PC-3 (cell line): ENCODE measurements around the gene ANKRD11. TPM values are rescaled to one million over a fixed set of nuclear protein-coding genes. Genes with fewer than 3 reads are reported as not detected.
"Not testable (repeated sequence)": the region's sequence is repeated elsewhere in the genome, so short reads cannot be mapped to it uniquely, and the experiment has no call there.

Experiments
- ATAC-seq: fragments of 200-7000 bp; cut with Tn5 transposase; 2 replicates; pipeline ENCODE4 v1.9.1; 2020; ENCODE audit warnings: mild to moderate bottlenecking, moderate library complexity
- BruUV-seq: library from RNA; stranded (reverse); fragments of 400-500 nt; replicated peaks from 2 replicates; lab custom pipeline; 2021; lab: Mats Ljungman, UMichigan
- CTCF ChIA-PET: fragments of 300-600 bp; sonication (Branson Sonifier 250); formaldehyde crosslinking; loops from one replicate; lab custom pipeline; 2022; ENCODE audit warnings: antibody characterized with exemption; lab: Charles Lee
- POLR2A ChIA-PET: fragments of 300-600 bp; sonication (Branson Sonifier 250); formaldehyde crosslinking; loops from one replicate; lab custom pipeline; 2022; ENCODE audit warnings: antibody characterized with exemption; ENCODE audit not compliant: unreplicated experiment; lab: Charles Lee
- DNase-seq: peaks from one replicate; pipeline ENCODE4 v3.0.0-alpha.2; 2015
- H2AFZ ChIP-seq: fragments of 300-600 bp; sonication (generic); 2 replicates; pipeline ENCODE4 v1.6.0; 2016; ENCODE audit warnings: antibody characterized with exemption, low read length
- H3F3A ChIP-seq: fragments of 300-600 bp; sonication (generic); one replicate; pipeline ENCODE4 v1.6.0; 2017; ENCODE audit warnings: antibody characterized with exemption, low read length, control low read depth, mild to moderate bottlenecking; ENCODE audit not compliant: unreplicated experiment
- H3K27ac ChIP-seq: fragments of 300-600 bp; sonication (generic); 2 replicates; pipeline ENCODE4 v1.5.1; 2016; ENCODE audit warnings: mild to moderate bottlenecking, low read length
- H3K27me3 ChIP-seq: fragments of 300-600 bp; sonication (generic); 2 replicates; pipeline ENCODE4 v1.6.1; 2016; ENCODE audit warnings: low read length, mixed read lengths
- H3K36me3 ChIP-seq: fragments of 300-600 bp; sonication (generic); 2 replicates; pipeline ENCODE4 v1.6.1; 2016; ENCODE audit warnings: low read depth, mixed run types, low read length, mixed read lengths
- H3K4me1 ChIP-seq: fragments of 300-600 bp; sonication (generic); 2 replicates; pipeline ENCODE4 v1.5.1; 2016; ENCODE audit warnings: low read length; ENCODE audit not compliant: insufficient read depth
- H3K4me2 ChIP-seq: fragments of 300-600 bp; sonication (generic); 2 replicates; pipeline ENCODE4 v1.6.0; 2016; ENCODE audit warnings: low read length
- H3K4me3 ChIP-seq: fragments of 300-600 bp; sonication (generic); 2 replicates; pipeline ENCODE4 v1.5.1; 2016; ENCODE audit warnings: mild to moderate bottlenecking, low read length, mixed read lengths
- H3K79me2 ChIP-seq: fragments of 300-600 bp; sonication (generic); 2 replicates; pipeline ENCODE4 v1.6.1; 2017; ENCODE audit warnings: low read length, mixed read lengths
- H3K9ac ChIP-seq: fragments of 300-600 bp; sonication (generic); 2 replicates; pipeline ENCODE4 v1.6.0; 2016; ENCODE audit warnings: mild to moderate bottlenecking, low read length
- H3K9me2 ChIP-seq: fragments of 300-600 bp; sonication (generic); replicated peaks from 2 replicates; pipeline ENCODE4 v1.6.1; 2016; ENCODE audit warnings: mixed run types, low read length, mixed read lengths
- H3K9me3 ChIP-seq: fragments of 300-600 bp; sonication (generic); 2 replicates; pipeline ENCODE4 v1.6.1; 2016; ENCODE audit warnings: low read length, mixed read lengths
- H4K20me1 ChIP-seq: fragments of 300-600 bp; sonication (generic); 2 replicates; pipeline ENCODE4 v1.6.1; 2016; ENCODE audit warnings: low read length, mixed read lengths
- EZH2 ChIP-seq: fragments of 300-600 bp; sonication (generic); IDR thresholded peaks from one replicate; pipeline ENCODE4 v1.6.1; 2017; ENCODE audit warnings: antibody characterized with exemption, mild to moderate bottlenecking, low read length; ENCODE audit not compliant: unreplicated experiment
- EZH2phosphoT487 ChIP-seq: fragments of 300-600 bp; sonication (generic); IDR thresholded peaks from 2 replicates; pipeline ENCODE4 v1.6.1; 2018; ENCODE audit warnings: mild to moderate bottlenecking, antibody characterized with exemption, low read length, borderline replicate concordance
- intact Hi-C: fragments of 100-400 bp; cut with micrococcal nuclease; formaldehyde crosslinking; loops from 2 replicates; pipeline ENCODE4 v1.9.0; 2023
- total RNA-seq: library from RNA; depleted of rRNA; stranded (reverse); fragments of >200 nt; gene quantifications from 2 replicates; pipeline ENCODE4 v1.2.3, GENCODE V29; 2014
- TF ChIP-seq, protein P1 (sequence below): fragments of 300-600 bp; sonication (generic); conservative IDR thresholded peaks from 2 replicates; pipeline ENCODE4 v1.5.1; 2017; ENCODE audit warnings: antibody characterized with exemption, low read depth, mild to moderate bottlenecking, low read length

ANKRD11 gene
- total RNA-seq, 1 experiment from 2014 or later: 65.0 TPM

DNA sequence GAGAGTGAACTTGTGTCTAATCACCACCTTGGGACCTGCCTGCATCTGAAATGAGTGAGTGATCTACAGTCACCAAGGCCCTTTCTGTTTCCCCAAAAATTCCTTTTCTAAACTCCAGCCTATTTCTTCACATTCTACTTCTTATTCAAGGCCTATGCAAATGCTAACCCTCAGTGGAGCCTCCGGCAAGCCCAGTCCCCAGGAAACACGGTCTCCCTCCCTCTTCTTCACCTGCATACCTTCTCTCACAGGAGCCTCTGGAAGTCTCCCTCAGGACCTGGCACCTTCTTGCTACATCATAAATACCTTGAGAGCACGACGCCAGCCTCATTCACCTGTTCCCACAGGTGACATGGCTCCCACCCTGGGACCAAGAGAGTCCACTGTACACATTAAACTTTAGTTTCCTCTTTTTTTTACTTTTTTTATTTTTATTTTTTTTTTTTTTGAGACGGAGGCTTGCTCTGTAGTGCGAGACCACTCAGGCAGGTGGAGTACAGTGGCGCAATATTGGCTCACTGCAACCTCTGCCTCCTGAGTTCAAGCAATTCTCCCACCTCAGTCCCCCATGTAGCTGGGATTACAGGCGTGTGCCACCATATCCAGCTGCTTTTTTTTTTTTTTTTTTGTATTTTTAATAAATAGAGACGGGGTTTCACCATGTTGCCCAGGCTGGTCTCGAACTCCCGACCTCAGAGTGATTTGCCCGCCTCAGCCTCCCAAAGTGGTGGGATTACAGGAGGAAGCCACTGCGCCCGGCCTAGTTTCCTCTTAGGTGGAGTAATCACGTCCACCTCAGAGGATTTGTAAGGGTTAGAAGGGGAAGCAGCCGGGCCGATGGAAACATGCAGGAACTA lies 97.3 kb downstream of the ANKRD11 start:
- CTCF ChIA-PET: no interaction called here
- DNase-seq (no peak), ATAC-seq (no peak)
- H3K4me2 ChIP-seq: no peak overlapping the region
- POLR2A ChIA-PET: no interaction called here
- no peaks in the 10 kb centered on the region for H3K9me2 ChIP-seq
- no peak overlapping the region for H3K4me3 ChIP-seq
- intact Hi-C loops: no loop called here
- no peaks in the 10 kb centered on the region for H3K27me3 ChIP-seq
- peaks cover 93% of the 10 kb centered on the region for H3K79me2 ChIP-seq
- no peak overlapping the region for H3K27ac ChIP-seq
- peaks cover 18% of the 10 kb centered on the region for H3K4me1 ChIP-seq
- no peaks in the 10 kb centered on the region for H3K36me3 ChIP-seq
- H3K9me3 ChIP-seq: no peaks in the 10 kb centered on the region
- BruUV-seq: no TSS peak
- H2AFZ ChIP-seq: no peak overlapping the region
- no peaks in the 10 kb centered on the region for H3F3A ChIP-seq
- H4K20me1 ChIP-seq: peaks cover 46% of the 10 kb centered on the region
- no peak for TF ChIP-seq EZH2
- TF ChIP-seq EZH2phosphoT487: no peak
- TF ChIP-seq, protein P1, sequence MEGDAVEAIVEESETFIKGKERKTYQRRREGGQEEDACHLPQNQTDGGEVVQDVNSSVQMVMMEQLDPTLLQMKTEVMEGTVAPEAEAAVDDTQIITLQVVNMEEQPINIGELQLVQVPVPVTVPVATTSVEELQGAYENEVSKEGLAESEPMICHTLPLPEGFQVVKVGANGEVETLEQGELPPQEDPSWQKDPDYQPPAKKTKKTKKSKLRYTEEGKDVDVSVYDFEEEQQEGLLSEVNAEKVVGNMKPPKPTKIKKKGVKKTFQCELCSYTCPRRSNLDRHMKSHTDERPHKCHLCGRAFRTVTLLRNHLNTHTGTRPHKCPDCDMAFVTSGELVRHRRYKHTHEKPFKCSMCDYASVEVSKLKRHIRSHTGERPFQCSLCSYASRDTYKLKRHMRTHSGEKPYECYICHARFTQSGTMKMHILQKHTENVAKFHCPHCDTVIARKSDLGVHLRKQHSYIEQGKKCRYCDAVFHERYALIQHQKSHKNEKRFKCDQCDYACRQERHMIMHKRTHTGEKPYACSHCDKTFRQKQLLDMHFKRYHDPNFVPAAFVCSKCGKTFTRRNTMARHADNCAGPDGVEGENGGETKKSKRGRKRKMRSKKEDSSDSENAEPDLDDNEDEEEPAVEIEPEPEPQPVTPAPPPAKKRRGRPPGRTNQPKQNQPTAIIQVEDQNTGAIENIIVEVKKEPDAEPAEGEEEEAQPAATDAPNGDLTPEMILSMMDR: no peak
- H3K9ac ChIP-seq: no peak overlapping the region

GRCh38 chr16:89390224-89390583 lies 100.2 kb downstream of the ANKRD11 start:
- intact Hi-C loops, H3K36me3 ChIP-seq, H2AFZ ChIP-seq, H3K4me2 ChIP-seq, H3F3A ChIP-seq, H3K4me3 ChIP-seq, POLR2A ChIA-PET, ATAC-seq, H3K9ac ChIP-seq, H3K9me3 ChIP-seq, H3K4me1 ChIP-seq, H3K9me2 ChIP-seq, H3K27ac ChIP-seq, CTCF ChIA-PET, BruUV-seq, H3K27me3 ChIP-seq, DNase-seq: not testable (repeated sequence)
- peaks cover 92% of the 10 kb centered on the region for H3K79me2 ChIP-seq
- peaks cover 27% of the 10 kb centered on the region for H4K20me1 ChIP-seq

DNA sequence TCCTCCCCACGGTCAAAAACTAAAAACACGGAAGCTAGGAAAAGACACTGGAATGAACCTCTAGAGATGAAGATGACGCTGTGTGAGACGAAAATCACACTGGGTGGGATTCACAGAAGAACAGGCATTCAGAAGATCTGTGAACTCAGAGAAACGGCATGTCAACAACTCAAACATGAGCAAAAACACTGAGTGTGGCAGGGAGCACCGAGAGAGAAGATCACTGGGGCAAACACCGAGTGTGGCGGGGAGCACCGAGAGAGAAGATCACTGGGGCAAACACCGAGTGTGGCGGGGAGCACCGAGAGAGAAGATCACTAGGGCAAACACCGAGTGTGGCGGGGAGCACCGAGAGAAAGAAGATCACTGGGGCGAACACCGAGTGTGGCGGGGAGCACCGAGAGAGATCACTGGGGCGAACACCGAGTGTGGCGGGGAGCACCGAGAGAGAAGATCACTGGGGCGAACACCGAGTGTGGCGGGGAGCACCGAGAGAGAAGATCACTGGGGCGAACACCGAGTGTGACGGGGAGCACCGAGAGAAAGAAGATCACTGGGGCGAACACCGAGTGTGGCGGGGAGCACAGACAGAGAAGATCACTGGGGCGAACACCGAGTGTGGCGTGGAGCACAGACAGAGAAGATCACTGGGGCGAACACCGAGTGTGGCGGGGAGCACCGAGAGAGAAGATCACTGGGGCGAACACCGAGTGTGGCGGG lies 100.7 kb downstream of the ANKRD11 start:
- H4K20me1 ChIP-seq: peaks cover 23% of the 10 kb centered on the region
- intact Hi-C loops, H2AFZ ChIP-seq, H3K4me2 ChIP-seq, H3K27ac ChIP-seq, H3K9me2 ChIP-seq, H3K9me3 ChIP-seq, H3K36me3 ChIP-seq, H3K27me3 ChIP-seq, H3F3A ChIP-seq, BruUV-seq, DNase-seq, POLR2A ChIA-PET, H3K4me3 ChIP-seq, H3K4me1 ChIP-seq, CTCF ChIA-PET, H3K9ac ChIP-seq, ATAC-seq: not testable (repeated sequence)
- H3K79me2 ChIP-seq: peaks cover 92% of the 10 kb centered on the region
